ENCODE data around the gene JUNB. TPM values are rescaled to one million over a fixed set of nuclear protein-coding genes. Genes with fewer than 3 reads are reported as not detected.
A peak's percentile ranks its signal among the peaks of the same experiment; 100 is the strongest.

JUNB gene
- total and polyA plus RNA-seq, 2 of the 13 experiments (the other 11 are each of a cell fraction or from before 2014, with no cell fraction given): 7.7 to 8.2 TPM

DNA sequence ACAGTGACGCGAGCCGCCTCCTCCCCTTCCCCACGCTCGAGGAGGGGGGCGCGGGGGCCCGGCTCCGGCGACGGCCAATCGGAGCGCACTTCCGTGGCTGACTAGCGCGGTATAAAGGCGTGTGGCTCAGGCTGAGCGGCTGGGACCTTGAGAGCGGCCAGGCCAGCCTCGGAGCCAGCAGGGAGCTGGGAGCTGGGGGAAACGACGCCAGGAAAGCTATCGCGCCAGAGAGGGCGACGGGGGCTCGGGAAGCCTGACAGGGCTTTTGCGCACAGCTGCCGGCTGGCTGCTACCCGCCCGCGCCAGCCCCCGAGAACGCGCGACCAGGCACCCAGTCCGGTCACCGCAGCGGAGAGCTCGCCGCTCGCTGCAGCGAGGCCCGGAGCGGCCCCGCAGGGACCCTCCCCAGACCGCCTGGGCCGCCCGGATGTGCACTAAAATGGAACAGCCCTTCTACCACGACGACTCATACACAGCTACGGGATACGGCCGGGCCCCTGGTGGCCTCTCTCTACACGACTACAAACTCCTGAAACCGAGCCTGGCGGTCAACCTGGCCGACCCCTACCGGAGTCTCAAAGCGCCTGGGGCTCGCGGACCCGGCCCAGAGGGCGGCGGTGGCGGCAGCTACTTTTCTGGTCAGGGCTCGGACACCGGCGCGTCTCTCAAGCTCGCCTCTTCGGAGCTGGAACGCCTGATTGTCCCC, at the start of gene JUNB (continued):
- TF ChIP-seq HES4 (CRISPR knock-in tag; IDR thresholded peaks at IDR 0.05; ENCODE audit: borderline replicate concordance) (peak; percentile 81; the same call in 1 of the 2 replicates), MZF1 (CRISPR knock-in tag; IDR thresholded peaks at IDR 0.05; ENCODE audit: borderline replicate concordance) (no peak), IKZF4 (CRISPR knock-in tag; IDR thresholded peaks at IDR 0.05; ENCODE audit: borderline replicate concordance, low read depth, not compliant biosample characterization) (no peak), CBFB (CRISPR knock-in tag; IDR thresholded peaks at IDR 0.05) (peak; percentile 90), ZNF251 (CRISPR knock-in tag; IDR thresholded peaks at IDR 0.05) (no peak), GZF1 (CRISPR knock-in tag; IDR thresholded peaks at IDR 0.05) (no peak), SNRNP70 (IDR thresholded peaks at IDR 0.05; ENCODE audit: low read depth, low read length) (no peak), ZNF564 (CRISPR knock-in tag; IDR thresholded peaks at IDR 0.05) (peak; percentile 88; the same call in 1 of the 2 replicates), RAD21 (CRISPR knock-in tag; IDR thresholded peaks at IDR 0.05) (no peak; the same call in 1 of the 2 replicates), ZNF703 (CRISPR knock-in tag; IDR thresholded peaks at IDR 0.05; ENCODE audit: borderline replicate concordance) (no peak; the same call in 1 of the 2 replicates), CCDC6 (CRISPR knock-in tag; IDR thresholded peaks at IDR 0.05) (peak; percentile 91), ZC3H13 (CRISPR knock-in tag; IDR thresholded peaks at IDR 0.05) (no peak), CREM (IDR thresholded peaks at IDR 0.05) (no peak; the same call in 1 of the 2 replicates), CREM (CRISPR knock-in tag; IDR thresholded peaks at IDR 0.05) (no peak), KAT8 (CRISPR knock-in tag; IDR thresholded peaks at IDR 0.05) (peak; percentile 88), CC2D1A (CRISPR knock-in tag; IDR thresholded peaks at IDR 0.05) (no peak), FOXA3 (CRISPR knock-in tag; IDR thresholded peaks at IDR 0.05) (peak; percentile 98), ZFP37 (CRISPR knock-in tag; IDR thresholded peaks at IDR 0.05; ENCODE audit: borderline replicate concordance) (peak; percentile 61; the same call in 1 of the 2 replicates)
- TF ChIP-seq, protein P1, sequence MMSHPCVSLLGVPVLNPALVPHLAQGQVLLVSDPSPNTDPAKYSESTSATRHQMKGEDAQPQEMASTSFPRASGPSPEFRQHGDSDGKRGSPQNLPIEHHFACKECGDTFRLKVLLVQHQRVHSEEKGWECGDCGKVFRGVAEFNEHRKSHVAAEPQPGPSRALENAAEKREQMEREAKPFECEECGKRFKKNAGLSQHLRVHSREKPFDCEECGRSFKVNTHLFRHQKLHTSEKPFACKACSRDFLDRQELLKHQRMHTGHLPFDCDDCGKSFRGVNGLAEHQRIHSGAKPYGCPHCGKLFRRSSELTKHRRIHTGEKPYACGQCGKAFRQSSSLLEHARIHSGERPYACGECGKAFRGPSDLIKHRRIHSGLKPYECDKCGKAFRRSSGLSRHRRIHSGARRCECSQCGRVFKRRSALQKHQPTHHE (CRISPR knock-in tag; IDR thresholded peaks at IDR 0.05; ENCODE audit: borderline replicate concordance): no peak
- TF ChIP-seq, protein P2, sequence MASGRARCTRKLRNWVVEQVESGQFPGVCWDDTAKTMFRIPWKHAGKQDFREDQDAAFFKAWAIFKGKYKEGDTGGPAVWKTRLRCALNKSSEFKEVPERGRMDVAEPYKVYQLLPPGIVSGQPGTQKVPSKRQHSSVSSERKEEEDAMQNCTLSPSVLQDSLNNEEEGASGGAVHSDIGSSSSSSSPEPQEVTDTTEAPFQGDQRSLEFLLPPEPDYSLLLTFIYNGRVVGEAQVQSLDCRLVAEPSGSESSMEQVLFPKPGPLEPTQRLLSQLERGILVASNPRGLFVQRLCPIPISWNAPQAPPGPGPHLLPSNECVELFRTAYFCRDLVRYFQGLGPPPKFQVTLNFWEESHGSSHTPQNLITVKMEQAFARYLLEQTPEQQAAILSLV (CRISPR knock-in tag; IDR thresholded peaks at IDR 0.05; ENCODE audit: borderline replicate concordance): peak; percentile 82; the same call in 1 of the 2 replicates
- TF ChIP-seq, protein P3, sequence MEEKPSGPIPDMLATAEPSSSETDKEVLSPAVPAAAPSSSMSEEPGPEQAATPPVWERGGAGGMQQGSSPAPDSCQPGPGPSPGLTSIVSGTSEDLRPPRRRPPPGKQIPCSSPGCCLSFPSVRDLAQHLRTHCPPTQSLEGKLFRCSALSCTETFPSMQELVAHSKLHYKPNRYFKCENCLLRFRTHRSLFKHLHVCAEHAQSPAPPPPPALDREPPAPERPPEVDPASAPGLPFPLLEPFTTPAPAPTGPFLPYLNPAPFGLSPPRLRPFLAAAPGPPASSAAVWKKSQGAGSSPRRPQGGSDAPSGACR (CRISPR knock-in tag; IDR thresholded peaks at IDR 0.05): 0 out of 2 replicates have a peak, but pooled peaks have one; percentile 58

Data from HepG2 (cell line).